ENCODE data around the gene TMEM154.

Gene TMEM154

GRCh38 chr4:152588869-152589268 lies 90.9 kb downstream of the TMEM154 start:
- no peak for DNase-seq

GRCh38 chr4:152587127-152587526 lies 92.7 kb downstream of the TMEM154 start:
- DNase-seq, result no peak

GRCh38 chr4:152586668-152587067 lies 93.1 kb downstream of the TMEM154 start:
- no peak for DNase-seq

GRCh38 chr4:152585023-152585441 lies 94.8 kb downstream of the TMEM154 start:
- no peak for DNase-seq

- DNase-seq, result no peak
These were observed 98.1 kb downstream of the TMEM154 start for GRCh38 chr4:152581536-152582160.

- DNase-seq, result no peak
These were observed 99.9 kb downstream of the TMEM154 start for GRCh38 chr4:152579916-152580315.

GRCh38 chr4:152579107-152579764 lies 100.6 kb downstream of the TMEM154 start:
- DNase-seq, result no peak

- no peak for DNase-seq
These were observed 101.1 kb downstream of the TMEM154 start for GRCh38 chr4:152578670-152579069.

- DNase-seq, result no peak
These were observed 101.9 kb downstream of the TMEM154 start for GRCh38 chr4:152577708-152578396.

GRCh38 chr4:152575533-152575932 lies 104.3 kb downstream of the TMEM154 start:
- DNase-seq, result no peak

GRCh38 chr4:152573861-152574260 lies 105.9 kb downstream of the TMEM154 start:
- DNase-seq, result no peak

- DNase-seq, result no peak
These were observed 107.2 kb downstream of the TMEM154 start for GRCh38 chr4:152572417-152573086.

- DNase-seq, result no peak
These were observed 108.0 kb downstream of the TMEM154 start for GRCh38 chr4:152571770-152572169.

- no peak for DNase-seq
These were observed 108.5 kb downstream of the TMEM154 start for GRCh38 chr4:152571296-152571695.
